Measurements from ENCODE around the gene FOXL3.
"Not testable (repeated sequence)": the region's sequence is repeated elsewhere in the genome, so short reads cannot be mapped to it uniquely, and the experiment has no call there.

The FOXL3 gene

DNA sequence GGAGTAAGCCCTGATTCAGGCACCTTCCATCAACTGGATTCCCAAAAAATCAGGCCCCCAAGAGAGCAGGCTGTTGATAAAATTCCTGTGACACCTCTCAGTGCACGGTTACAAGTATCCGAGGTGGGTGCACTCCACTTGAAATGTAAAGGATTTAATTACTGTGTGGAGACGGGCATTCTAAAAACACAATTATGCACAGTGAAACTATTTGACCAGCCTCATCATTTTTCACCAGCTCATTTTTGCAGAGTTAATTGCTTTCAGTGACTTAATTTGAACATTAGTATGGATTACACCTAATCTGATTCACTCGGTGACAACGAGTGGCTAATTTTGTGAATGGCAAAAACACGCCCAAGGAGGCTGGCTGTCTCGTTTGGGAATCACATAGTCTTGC, 2.3 kb downstream of the FOXL3 start:
- DNase-seq, result no peak

- DNase-seq, result no peak
Measured at GRCh38 chr7:292826-293225, 2.9 kb downstream of the FOXL3 start.

GRCh38 chr7:293681-294439, 3.9 kb downstream of the FOXL3 start:
- DNase-seq, result no peak

- DNase-seq, result no peak
Measured at GRCh38 chr7:294440-295154, 4.6 kb downstream of the FOXL3 start.

DNA sequence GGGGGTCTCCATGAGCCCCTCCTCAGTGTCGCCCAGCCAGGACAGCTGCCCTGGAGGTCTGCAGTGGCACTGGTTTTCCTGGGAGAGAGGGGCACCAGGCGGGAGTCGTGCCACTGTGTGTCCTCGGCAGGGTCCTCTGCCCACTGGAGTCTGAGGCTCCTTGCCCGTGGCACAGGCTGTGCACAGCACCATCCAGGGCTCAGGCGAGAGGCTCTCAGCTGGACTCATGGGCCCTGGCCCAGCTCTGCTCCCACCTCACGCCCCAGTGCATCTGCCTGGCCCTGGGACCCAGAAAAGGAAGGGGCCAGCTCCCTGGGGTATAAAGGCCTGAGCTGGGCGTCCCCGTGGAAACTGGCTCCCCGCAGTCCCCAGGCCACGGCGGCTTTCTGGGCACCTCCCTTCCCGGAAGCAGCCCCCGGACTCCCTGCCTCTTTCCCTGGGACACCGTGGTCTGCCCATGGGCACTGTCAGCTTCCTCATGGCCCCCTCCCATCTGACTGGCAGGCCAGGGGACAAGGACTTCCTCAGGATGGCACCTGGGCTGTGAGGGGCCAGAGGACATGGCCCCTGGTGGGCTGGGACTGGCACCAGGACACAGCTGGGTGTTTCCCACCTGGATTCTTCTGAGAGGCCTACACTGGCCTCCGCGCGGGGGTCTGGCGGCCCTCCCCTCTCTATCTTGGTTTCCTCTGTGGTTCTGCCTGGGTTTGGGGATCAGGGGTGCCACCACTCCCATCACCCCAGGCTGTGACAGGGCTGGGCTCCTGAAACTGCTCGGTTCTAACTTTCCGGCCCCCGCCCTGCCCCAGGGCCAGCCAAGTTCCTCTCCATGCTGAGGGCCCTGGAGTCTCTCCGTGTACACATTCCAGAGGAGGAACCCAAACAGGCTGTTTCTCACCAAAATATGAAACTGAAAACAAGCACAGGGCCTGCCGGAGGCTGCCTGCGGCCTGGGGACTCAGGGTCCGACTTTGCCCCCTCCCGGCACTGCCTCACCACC, 5.5 kb downstream of the FOXL3 start:
- DNase-seq, result no peak

DNA sequence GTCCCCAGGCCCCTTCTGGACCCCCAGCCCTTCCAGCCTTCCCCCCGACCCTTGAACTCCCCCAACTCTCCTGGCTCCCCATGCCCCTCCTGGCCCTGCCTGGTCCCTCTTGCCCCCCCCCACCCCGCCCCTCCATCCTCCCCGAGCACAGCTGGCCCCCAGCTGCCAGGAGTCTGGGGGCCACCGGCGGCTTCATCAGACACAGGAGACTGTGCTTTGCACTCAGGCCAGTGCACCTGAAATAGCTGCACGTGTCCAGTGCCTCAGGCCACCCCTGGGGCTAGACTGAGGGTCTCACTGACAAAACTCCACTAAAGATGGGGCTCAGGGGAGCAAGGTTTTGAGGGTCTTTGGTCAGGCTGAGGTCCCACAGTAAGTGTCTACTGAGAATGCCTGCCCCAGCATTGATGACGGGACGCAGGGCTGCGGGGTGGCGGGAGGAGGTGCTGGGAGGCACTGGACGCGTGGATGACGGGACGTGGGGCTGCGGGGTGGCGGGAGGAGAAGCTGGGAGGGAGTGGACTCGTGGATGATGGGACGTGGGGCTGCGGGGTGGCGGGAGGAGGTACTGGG, 6.5 kb downstream of the FOXL3 start:
- no peak for DNase-seq

DNA sequence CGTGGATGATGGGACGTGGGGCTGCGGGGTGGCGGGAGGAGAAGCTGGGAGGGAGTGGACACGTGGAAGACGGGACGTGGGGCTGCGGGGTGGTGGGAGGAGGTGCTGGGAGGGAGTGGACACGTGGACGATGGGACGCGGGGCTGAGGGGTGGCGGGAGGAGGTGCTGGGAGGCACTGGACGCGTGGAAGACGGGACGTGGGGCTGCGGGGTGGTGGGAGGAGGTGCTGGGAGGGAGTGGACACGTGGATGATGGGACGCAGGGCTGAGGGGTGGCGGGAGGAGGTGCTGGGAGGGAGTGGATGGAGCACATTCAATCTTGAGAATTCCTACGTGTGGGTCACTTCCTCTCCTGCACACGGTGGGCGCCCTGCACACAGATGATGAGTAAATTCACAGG, 7.2 kb downstream of the FOXL3 start:
- DNase-seq, result not testable (repeated sequence)

DNA sequence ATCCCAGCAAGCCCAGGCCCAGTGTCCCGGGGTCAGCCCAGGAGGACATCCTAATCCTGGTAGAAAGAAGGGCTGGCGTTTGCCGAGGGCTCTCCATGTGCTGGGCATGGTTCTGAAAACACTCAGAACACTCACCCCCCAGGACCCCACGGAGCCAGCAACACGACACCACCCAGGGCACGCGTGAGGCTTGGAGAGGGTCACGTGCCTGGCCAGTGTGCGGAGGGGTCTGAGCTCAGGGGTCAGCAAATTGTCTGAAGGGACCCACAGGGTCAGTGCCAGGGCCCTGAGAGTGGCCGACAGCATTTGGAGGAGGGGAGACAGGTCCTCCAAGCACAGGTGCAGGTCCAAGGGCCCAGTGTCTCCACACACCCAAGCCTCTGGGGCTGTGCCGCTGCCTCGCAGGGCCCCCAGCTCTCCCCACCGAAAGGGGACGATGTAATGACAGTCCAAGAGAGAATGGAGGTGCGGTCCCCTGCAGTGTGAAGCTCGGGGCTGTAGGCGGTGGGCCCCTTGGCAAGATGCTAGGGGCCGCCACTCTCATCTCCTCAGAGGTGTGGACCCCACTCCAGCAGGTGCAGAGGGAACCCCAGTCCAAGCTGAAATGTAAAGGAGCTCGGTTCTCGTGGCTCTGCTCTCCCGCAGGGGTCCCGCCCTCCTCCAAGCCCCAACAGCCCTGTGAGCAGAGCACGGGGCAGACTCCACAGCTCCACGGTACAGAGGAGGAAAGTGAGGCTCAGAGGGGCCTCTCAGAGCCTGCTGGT, 7.8 kb downstream of the FOXL3 start:
- no peak for DNase-seq

GRCh38 chr7:298375-298702, 8.4 kb downstream of the FOXL3 start:
- no peak for DNase-seq

GRCh38 chr7:298743-299142, 8.8 kb downstream of the FOXL3 start:
- DNase-seq, result no peak

DNA sequence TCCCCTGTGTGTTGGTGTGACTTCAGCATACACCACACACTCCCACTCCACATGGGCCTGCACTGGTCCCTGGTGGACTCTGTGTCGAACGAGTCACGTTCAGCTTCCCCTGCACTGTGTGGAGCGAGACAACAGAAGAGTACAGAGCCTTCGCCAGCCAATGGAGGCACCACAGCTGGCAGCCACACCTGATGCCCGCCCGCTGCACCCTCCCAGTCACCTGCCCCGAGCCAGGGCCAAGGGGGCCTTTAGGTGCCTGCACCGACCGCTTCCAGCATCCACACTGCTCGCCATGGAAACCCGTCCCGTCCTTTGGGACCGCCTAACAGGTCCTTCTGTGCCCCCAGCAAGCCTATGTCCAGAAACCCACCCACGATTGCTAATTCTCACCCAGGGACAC, 9.2 kb downstream of the FOXL3 start:
- no peak for DNase-seq

GRCh38 chr7:299628-300027, 9.7 kb downstream of the FOXL3 start:
- DNase-seq, result no peak

DNA sequence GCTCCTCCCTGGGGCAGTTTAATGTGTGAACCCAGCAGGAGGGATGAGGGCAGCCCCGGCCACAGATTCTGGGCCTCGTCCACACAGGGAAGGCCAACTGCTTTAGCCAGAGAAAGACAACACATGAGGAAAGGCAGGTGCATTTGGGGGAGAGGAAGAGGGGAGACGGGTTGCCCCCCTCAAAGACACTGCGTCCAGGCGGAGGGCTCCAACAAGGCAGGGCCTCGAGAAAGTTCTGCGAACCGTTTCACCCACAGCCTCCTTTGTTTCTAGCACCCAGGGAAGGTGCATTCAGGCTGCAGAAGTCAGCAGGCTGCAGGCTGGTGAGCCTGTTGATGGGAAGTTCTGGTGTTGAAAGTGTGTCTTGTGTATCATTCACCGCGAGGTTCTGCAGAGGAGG, 10.1 kb downstream of the FOXL3 start:
- DNase-seq, result no peak

DNA sequence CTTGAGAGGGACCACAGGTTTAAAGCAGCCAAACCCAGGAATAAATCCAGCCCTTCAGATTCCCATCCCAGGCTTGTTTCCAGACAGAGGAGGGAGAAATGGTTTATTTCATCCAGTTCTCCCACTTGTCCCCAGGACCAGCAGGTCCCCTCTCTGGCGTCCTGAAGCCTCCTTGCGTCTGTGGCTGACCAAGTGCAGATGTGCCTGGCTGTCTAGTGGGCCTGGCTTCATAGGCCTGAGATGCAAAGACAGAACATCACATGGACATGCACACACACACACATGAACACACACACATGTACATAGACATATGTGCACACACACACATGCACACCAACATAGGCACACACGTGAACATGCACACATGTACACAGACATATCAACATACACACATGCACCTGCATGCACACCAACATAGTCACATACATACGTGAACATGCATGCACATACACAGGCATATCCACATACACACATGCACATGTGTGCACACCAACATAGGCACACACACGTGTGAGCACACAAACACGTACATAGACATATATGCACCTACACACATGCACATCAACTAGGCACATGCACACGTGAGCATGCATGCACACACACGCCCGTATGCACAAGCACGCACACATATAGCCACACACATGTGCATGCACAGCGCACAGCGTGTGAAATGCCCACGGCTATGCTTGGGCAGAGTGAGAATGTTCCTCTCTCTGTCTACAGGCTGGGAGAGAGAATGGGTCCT, 10.7 kb downstream of the FOXL3 start:
- no peak for DNase-seq

DNA sequence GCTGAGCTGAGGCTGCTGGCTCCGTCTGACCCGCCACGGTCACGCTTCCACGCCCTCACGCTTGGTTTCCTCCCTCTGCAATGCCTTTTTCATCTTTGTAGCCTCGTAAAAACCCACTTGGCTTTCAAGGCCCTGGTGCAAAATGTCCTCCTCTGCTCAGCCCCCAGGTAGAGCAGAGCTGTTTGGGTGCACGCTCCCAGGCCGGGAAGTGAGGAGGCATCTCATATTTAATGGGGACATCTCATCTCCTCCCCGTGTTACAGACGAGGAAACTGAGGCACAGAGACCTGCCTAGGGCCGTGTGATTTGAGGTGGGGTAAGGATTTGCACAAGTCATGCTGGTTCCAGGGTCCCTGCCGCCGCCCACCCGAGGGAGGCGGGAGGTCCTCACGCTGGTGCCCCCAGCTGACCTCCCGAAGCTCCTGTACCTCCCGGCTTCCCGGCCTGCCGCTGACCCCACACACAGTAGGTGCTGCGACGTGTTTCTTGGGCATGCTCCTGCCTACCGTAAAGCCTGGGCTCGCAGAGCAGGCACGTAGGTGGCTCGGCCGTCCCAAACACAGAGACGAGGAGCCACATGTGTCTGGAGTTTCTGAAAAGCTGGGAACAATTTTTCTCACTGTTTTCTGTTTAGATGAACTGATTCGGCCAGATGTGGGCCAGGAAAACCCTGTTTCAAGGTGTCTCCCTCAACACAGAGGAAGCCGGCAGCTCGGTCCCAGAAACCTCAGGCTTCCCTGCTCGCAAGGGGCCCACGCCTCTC, 11.5 kb downstream of the FOXL3 start:
- DNase-seq, result no peak

GRCh38 chr7:302054-302992, 12.4 kb downstream of the FOXL3 start:
- no peak for DNase-seq

DNA sequence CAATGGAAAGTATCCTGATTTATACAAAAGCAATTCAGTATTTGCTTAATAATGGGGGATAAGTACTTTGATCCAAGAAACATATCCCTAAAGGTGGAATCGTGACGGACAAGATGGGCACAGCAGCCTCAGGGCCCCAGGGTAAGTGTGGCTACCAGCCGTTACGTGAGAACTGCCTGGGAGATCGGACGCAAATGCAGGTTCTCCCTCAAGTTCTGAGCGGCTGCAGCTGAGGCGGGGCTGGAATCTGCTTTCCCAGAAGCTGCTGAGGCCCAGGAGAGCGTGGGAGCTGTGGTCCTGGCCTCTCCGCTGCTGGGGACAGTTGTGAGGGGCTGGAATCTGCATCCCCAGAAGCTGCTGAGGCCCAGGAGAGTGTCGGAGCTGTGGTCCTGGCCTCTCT, 13.5 kb downstream of the FOXL3 start:
- no peak for DNase-seq

DNA sequence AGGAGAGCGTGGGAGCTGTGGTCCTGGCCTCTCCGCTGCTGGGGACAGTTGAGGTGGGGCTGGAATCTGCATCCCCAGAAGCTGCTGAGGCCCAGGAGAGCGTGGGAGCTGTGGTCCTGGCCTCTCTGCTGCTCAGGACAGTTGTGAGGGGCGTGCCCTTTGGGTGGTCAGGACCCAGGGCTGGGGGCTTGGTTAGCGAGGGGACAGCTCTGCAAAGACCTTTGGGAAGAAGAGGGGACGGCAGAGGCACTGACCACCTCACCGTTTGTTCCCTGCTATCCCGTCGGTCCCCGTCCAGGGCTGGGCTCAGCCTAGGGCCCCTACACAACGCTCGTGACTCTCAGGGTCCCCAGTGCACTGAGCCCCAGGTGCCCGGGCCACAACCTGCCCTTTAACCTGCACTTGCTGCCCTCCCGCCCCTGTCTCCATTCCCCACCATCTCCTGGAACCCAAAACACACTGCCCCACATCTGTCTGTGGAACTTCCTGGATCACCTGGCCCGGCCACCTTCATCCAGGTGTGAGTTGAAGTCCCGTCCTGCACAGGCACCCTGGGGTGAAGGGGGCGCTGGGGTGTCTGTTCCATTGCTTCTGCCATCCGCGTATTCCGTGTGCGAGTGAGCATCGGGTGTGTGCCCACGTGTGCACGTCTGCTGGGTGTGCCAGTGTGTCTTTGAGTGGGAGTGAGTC, 14.1 kb downstream of the FOXL3 start:
- no peak for DNase-seq

All from DMS 273 treated with DMSO at 0.1 percent for 48 hours (cell line).